OCI-LY1 (cell line): Measurements from ENCODE around the gene CYP26A1.

Experiments
- EZH2 ChIP-seq: fragments of 200-600 bp; sonication (generic), shearing (Covaris generic); IDR thresholded peaks from 2 replicates; pipeline ENCODE4 v1.8.0; 2017; ENCODE audit warnings: borderline replicate concordance, mixed run types, mild to moderate bottlenecking, antibody characterized with exemption, low read length, moderate library complexity, mixed read lengths
- TF ChIP-seq, protein P1 (sequence below): fragments of 200-600 bp; sonication (generic), shearing (Covaris generic); IDR thresholded peaks from 2 replicates; pipeline ENCODE4 v1.5.1; 2017; ENCODE audit warnings: mild to moderate bottlenecking, antibody characterized with exemption, low read length, moderate library complexity, mixed read lengths

GRCh38 chr10:93073539-93074146 lies at the start of gene CYP26A1:
- TF ChIP-seq EZH2, result no peak
- TF ChIP-seq, protein P1, sequence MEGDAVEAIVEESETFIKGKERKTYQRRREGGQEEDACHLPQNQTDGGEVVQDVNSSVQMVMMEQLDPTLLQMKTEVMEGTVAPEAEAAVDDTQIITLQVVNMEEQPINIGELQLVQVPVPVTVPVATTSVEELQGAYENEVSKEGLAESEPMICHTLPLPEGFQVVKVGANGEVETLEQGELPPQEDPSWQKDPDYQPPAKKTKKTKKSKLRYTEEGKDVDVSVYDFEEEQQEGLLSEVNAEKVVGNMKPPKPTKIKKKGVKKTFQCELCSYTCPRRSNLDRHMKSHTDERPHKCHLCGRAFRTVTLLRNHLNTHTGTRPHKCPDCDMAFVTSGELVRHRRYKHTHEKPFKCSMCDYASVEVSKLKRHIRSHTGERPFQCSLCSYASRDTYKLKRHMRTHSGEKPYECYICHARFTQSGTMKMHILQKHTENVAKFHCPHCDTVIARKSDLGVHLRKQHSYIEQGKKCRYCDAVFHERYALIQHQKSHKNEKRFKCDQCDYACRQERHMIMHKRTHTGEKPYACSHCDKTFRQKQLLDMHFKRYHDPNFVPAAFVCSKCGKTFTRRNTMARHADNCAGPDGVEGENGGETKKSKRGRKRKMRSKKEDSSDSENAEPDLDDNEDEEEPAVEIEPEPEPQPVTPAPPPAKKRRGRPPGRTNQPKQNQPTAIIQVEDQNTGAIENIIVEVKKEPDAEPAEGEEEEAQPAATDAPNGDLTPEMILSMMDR, result no peak
